NCI-H146 treated with DMSO at 0.1 percent for 48 hours (cell line): Measurements from ENCODE around the gene ZNF521.

Experiments used
- DNase-seq: peaks from one replicate; lab custom pipeline; 2025; ENCODE audit not compliant: unreplicated experiment; lab: John Stamatoyannopoulos, UW

ZNF521 gene

GRCh38 chr18:25175558-25176517 lies 176.1 kb downstream of the ZNF521 start:
- no peak for DNase-seq

GRCh38 chr18:25174324-25174723 lies 177.6 kb downstream of the ZNF521 start:
- no peak for DNase-seq

- no peak for DNase-seq
Observed at GRCh38 chr18:25171334-25171733, 180.6 kb downstream of the ZNF521 start.

- DNase-seq: no peak
Observed at GRCh38 chr18:25170402-25170801, 181.6 kb downstream of the ZNF521 start.

GRCh38 chr18:25169701-25170100 lies 182.3 kb downstream of the ZNF521 start:
- DNase-seq: no peak

- no peak for DNase-seq
Observed at GRCh38 chr18:25167612-25168410, 184.2 kb downstream of the ZNF521 start.

GRCh38 chr18:25166113-25166512 lies 185.9 kb downstream of the ZNF521 start:
- DNase-seq: no peak

- no peak for DNase-seq
Observed at GRCh38 chr18:25164848-25165811, 186.8 kb downstream of the ZNF521 start.

GRCh38 chr18:25164211-25164847 lies 187.6 kb downstream of the ZNF521 start:
- DNase-seq: no peak

GRCh38 chr18:25153426-25153825 lies 198.5 kb downstream of the ZNF521 start:
- no peak for DNase-seq

GRCh38 chr18:25147877-25148488 lies 204.0 kb downstream of the ZNF521 start:
- DNase-seq: no peak

- DNase-seq: no peak
Observed at GRCh38 chr18:25146512-25146910, 205.5 kb downstream of the ZNF521 start.

GRCh38 chr18:25145731-25146511 lies 206.0 kb downstream of the ZNF521 start:
- DNase-seq: no peak

GRCh38 chr18:25144820-25145219 lies 207.1 kb downstream of the ZNF521 start:
- no peak for DNase-seq

GRCh38 chr18:25141886-25142285 lies 210.1 kb downstream of the ZNF521 start:
- no peak for DNase-seq

GRCh38 chr18:25141399-25141798 lies 210.6 kb downstream of the ZNF521 start:
- DNase-seq: no peak

- DNase-seq: no peak
Observed at GRCh38 chr18:25140962-25141308, 211.0 kb downstream of the ZNF521 start.

- no peak for DNase-seq
Observed at GRCh38 chr18:25140124-25140961, 211.6 kb downstream of the ZNF521 start.

- no peak for DNase-seq
Observed at GRCh38 chr18:25137197-25137472, 214.8 kb downstream of the ZNF521 start.
